PC-3 (cell line): Measurements from ENCODE around the gene ZNF420. TPM values are rescaled to one million over a fixed set of nuclear protein-coding genes. Genes with fewer than 3 reads are reported as not detected.
"Not testable (repeated sequence)": the region's sequence is repeated elsewhere in the genome, so short reads cannot be mapped to it uniquely, and the experiment has no call there.

Experiments used
- ATAC-seq: fragments of 200-7000 bp; cut with Tn5 transposase; 2 replicates; pipeline ENCODE4 v1.9.1; 2020; ENCODE audit warnings: mild to moderate bottlenecking, moderate library complexity
- BruUV-seq: library from RNA; stranded (reverse); fragments of 400-500 nt; replicated peaks from 2 replicates; lab custom pipeline; 2021; lab: Mats Ljungman, UMichigan
- CTCF ChIA-PET: fragments of 300-600 bp; sonication (Branson Sonifier 250); formaldehyde crosslinking; loops from one replicate; lab custom pipeline; 2022; ENCODE audit warnings: antibody characterized with exemption; lab: Charles Lee
- POLR2A ChIA-PET: fragments of 300-600 bp; sonication (Branson Sonifier 250); formaldehyde crosslinking; loops from one replicate; lab custom pipeline; 2022; ENCODE audit warnings: antibody characterized with exemption; ENCODE audit not compliant: unreplicated experiment; lab: Charles Lee
- DNase-seq: peaks from one replicate; pipeline ENCODE4 v3.0.0-alpha.2; 2015
- H2AFZ ChIP-seq: fragments of 300-600 bp; sonication (generic); 2 replicates; pipeline ENCODE4 v1.6.0; 2016; ENCODE audit warnings: antibody characterized with exemption, low read length
- H3F3A ChIP-seq: fragments of 300-600 bp; sonication (generic); one replicate; pipeline ENCODE4 v1.6.0; 2017; ENCODE audit warnings: antibody characterized with exemption, low read length, control low read depth, mild to moderate bottlenecking; ENCODE audit not compliant: unreplicated experiment
- H3K27ac ChIP-seq: fragments of 300-600 bp; sonication (generic); 2 replicates; pipeline ENCODE4 v1.5.1; 2016; ENCODE audit warnings: mild to moderate bottlenecking, low read length
- H3K27me3 ChIP-seq: fragments of 300-600 bp; sonication (generic); 2 replicates; pipeline ENCODE4 v1.6.1; 2016; ENCODE audit warnings: low read length, mixed read lengths
- H3K36me3 ChIP-seq: fragments of 300-600 bp; sonication (generic); 2 replicates; pipeline ENCODE4 v1.6.1; 2016; ENCODE audit warnings: low read depth, mixed run types, low read length, mixed read lengths
- H3K4me1 ChIP-seq: fragments of 300-600 bp; sonication (generic); 2 replicates; pipeline ENCODE4 v1.5.1; 2016; ENCODE audit warnings: low read length; ENCODE audit not compliant: insufficient read depth
- H3K4me2 ChIP-seq: fragments of 300-600 bp; sonication (generic); 2 replicates; pipeline ENCODE4 v1.6.0; 2016; ENCODE audit warnings: low read length
- H3K4me3 ChIP-seq: fragments of 300-600 bp; sonication (generic); 2 replicates; pipeline ENCODE4 v1.5.1; 2016; ENCODE audit warnings: mild to moderate bottlenecking, low read length, mixed read lengths
- H3K79me2 ChIP-seq: fragments of 300-600 bp; sonication (generic); 2 replicates; pipeline ENCODE4 v1.6.1; 2017; ENCODE audit warnings: low read length, mixed read lengths
- H3K9ac ChIP-seq: fragments of 300-600 bp; sonication (generic); 2 replicates; pipeline ENCODE4 v1.6.0; 2016; ENCODE audit warnings: mild to moderate bottlenecking, low read length
- H3K9me2 ChIP-seq: fragments of 300-600 bp; sonication (generic); replicated peaks from 2 replicates; pipeline ENCODE4 v1.6.1; 2016; ENCODE audit warnings: mixed run types, low read length, mixed read lengths
- H3K9me3 ChIP-seq: fragments of 300-600 bp; sonication (generic); 2 replicates; pipeline ENCODE4 v1.6.1; 2016; ENCODE audit warnings: low read length, mixed read lengths
- H4K20me1 ChIP-seq: fragments of 300-600 bp; sonication (generic); 2 replicates; pipeline ENCODE4 v1.6.1; 2016; ENCODE audit warnings: low read length, mixed read lengths
- CTCF ChIP-seq: fragments of 300-600 bp; sonication (generic); conservative IDR thresholded peaks from 2 replicates; pipeline ENCODE4 v1.5.1; 2017; ENCODE audit warnings: antibody characterized with exemption, low read depth, mild to moderate bottlenecking, low read length
- EZH2 ChIP-seq: fragments of 300-600 bp; sonication (generic); IDR thresholded peaks from one replicate; pipeline ENCODE4 v1.6.1; 2017; ENCODE audit warnings: antibody characterized with exemption, mild to moderate bottlenecking, low read length; ENCODE audit not compliant: unreplicated experiment
- EZH2phosphoT487 ChIP-seq: fragments of 300-600 bp; sonication (generic); IDR thresholded peaks from 2 replicates; pipeline ENCODE4 v1.6.1; 2018; ENCODE audit warnings: mild to moderate bottlenecking, antibody characterized with exemption, low read length, borderline replicate concordance
- intact Hi-C: fragments of 100-400 bp; cut with micrococcal nuclease; formaldehyde crosslinking; loops from 2 replicates; pipeline ENCODE4 v1.9.0; 2023
- total RNA-seq: library from RNA; depleted of rRNA; stranded (reverse); fragments of >200 nt; gene quantifications from 2 replicates; pipeline ENCODE4 v1.2.3, GENCODE V29; 2014

ZNF420 gene
- total RNA-seq, 1 experiment from 2014 or later: 2.3 TPM

- CTCF ChIA-PET, H2AFZ ChIP-seq, ATAC-seq, H3K4me3 ChIP-seq, H3K27me3 ChIP-seq, H3K9ac ChIP-seq, H3K4me2 ChIP-seq, H3K4me1 ChIP-seq, H3K9me2 ChIP-seq, H4K20me1 ChIP-seq, POLR2A ChIA-PET, H3K9me3 ChIP-seq, H3K79me2 ChIP-seq, H3F3A ChIP-seq, DNase-seq, BruUV-seq, H3K27ac ChIP-seq, intact Hi-C loops: not testable (repeated sequence)
- H3K36me3 ChIP-seq: peaks cover 27% of the 10 kb centered on the region
These were observed 33.5 kb downstream of the ZNF420 start for GRCh38 chr19:37111753-37112152.

- TF ChIP-seq EZH2 (no peak), EZH2phosphoT487 (no peak), CTCF (no peak)
- no peak overlapping the region for H3K9ac ChIP-seq
- H3K9me2 ChIP-seq: no peaks in the 10 kb centered on the region
- BruUV-seq: no TSS peak
- no peaks in the 10 kb centered on the region for H4K20me1 ChIP-seq
- H2AFZ ChIP-seq: no peak overlapping the region
- H3K79me2 ChIP-seq: no peaks in the 10 kb centered on the region
- ChIA-PET CTCF (no interaction called here), POLR2A (no interaction called here)
- ATAC-seq: no peak
- H3K27ac ChIP-seq: no peak overlapping the region
- peaks cover 23% of the 10 kb centered on the region for H3K36me3 ChIP-seq
- intact Hi-C loops: no loop called here
- H3F3A ChIP-seq: no peaks in the 10 kb centered on the region
- DNase-seq: no peak
- no peaks in the 10 kb centered on the region for H3K27me3 ChIP-seq
- no peak overlapping the region for H3K4me3 ChIP-seq
- peaks cover 8% of the 10 kb centered on the region; the same call in 1 of the 2 replicates for H3K9me3 ChIP-seq
- no peak overlapping the region for H3K4me2 ChIP-seq
- H3K4me1 ChIP-seq: no peaks in the 10 kb centered on the region
These were observed 35.8 kb downstream of the ZNF420 start for GRCh38 chr19:37114001-37114400.

GRCh38 chr19:37122093-37122492, 43.9 kb downstream of the ZNF420 start:
- H3K4me1 ChIP-seq, H4K20me1 ChIP-seq, H3K9ac ChIP-seq, H3K9me2 ChIP-seq, H3K27ac ChIP-seq, ATAC-seq, H3K4me2 ChIP-seq, DNase-seq, intact Hi-C loops, H3F3A ChIP-seq, BruUV-seq, H2AFZ ChIP-seq, H3K27me3 ChIP-seq, CTCF ChIA-PET, H3K4me3 ChIP-seq, H3K79me2 ChIP-seq, POLR2A ChIA-PET: not testable (repeated sequence)
- peaks cover 31% of the 10 kb centered on the region for H3K9me3 ChIP-seq
- peaks cover 14% of the 10 kb centered on the region for H3K36me3 ChIP-seq
